NCI-H1105 treated with DMSO at 0.1 percent for 48 hours (cell line): ENCODE results near the gene LARGE2.
"Not testable (repeated sequence)": the region's sequence is repeated elsewhere in the genome, so short reads cannot be mapped to it uniquely, and the experiment has no call there.

ENCODE experiments used
- DNase-seq: peaks from one replicate; lab custom pipeline; 2025; lab: John Stamatoyannopoulos, UW

LARGE2 gene

DNA sequence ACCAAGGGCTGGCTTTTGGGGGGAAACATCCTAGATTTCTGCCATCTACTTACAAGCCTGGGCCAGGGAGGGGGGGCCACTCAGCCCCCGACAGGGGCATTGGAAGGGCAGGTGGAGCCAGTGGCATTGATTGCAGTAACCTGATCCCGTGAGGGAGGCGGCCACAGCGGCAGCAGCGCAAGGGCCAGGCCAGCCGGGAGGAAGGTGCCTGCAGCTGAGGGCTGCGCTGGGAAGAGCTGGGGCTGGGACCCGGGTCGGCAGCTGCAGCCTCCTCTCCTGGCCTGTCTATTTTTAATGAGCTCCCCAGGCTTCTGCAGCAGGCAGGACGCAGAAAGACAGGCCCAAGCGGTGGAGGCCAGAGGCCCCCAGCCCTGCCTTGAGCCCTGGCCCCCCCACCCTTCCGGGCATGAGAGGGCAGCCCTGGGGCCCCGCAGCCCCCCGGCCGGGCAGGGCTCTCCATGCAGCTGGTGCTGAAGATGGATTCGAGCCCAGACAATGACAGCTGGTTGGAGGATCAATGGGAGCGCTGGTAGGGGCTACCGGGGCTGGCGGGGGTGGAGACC is 26.0 kb upstream of the LARGE2 start:
- peak; percentile 90 for DNase-seq

DNA sequence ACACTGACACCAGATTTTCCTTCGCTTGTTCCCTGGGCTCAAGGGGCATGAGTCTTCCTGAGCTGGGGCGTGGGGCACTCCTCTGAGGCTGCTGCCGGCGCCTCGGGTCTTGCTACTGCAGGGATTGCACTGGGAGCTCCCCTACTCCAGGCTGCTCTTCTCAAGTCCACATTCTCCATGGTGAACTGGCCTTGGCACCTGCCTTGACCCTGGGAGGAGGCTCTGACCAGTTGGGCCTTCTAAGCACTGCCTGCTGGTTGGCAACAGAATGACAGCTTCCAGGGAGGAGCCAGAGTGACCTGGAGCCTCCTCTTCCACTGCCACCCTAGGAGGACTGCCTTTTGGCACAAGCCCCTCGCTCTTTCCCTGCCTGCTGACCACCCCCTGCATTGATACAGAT is 24.9 kb upstream of the LARGE2 start:
- no peak for DNase-seq

DNA sequence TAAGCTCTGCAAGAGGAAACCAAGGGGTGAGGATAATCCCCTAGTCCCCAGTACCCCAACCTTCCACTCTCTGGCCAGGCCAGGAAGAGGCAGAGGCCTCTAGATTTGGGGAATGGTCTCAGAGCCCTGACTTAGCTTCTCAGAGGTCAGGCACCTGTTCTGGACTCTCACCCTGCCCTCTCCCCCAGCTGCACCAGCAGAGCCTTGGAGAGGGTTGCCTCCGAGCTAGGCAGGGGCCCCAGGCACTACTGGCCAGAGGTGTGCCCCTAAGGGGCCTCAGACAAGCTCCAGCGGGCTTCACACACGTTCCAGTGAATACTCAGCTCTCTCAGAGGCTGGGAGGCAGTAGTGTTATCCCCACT is 23.4 kb upstream of the LARGE2 start:
- DNase-seq = no peak

DNA sequence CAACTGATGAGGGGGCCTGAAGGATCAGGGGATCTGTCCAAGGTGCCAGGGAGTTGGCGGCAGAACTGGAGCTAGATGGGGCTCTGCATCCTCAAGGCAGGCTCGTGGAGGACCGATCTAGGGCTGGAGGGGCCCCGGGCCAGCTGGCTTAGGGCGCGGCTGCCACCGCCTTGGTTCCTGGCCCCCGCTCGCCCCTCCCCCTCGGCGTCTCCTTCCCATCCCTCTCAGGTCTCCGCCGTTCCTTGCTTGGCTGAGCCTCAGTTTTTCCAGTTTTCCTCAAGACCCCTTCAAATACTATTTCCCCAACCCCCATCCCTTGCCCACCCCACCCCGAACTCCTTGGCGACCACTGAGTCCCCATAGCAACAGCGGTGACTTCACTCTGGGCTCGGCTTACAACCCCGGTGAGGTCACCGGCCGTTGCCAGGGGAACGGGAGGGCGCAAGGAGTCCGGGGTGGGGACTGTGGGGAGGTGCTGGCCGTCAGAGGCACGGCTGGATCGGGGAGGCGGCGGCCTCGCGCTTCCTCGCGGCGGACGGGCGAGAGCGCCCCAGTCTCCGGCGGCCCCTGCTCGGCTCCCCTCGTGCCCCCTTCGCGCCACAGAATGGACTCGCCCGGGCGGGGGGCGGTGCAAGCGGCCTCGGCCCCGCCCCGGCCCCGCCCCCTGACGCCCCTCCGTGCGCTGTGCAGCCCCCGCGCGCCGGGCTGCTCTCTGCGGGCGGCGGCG is 22.8 kb upstream of the LARGE2 start:
- DNase-seq = peak; percentile 94

DNA sequence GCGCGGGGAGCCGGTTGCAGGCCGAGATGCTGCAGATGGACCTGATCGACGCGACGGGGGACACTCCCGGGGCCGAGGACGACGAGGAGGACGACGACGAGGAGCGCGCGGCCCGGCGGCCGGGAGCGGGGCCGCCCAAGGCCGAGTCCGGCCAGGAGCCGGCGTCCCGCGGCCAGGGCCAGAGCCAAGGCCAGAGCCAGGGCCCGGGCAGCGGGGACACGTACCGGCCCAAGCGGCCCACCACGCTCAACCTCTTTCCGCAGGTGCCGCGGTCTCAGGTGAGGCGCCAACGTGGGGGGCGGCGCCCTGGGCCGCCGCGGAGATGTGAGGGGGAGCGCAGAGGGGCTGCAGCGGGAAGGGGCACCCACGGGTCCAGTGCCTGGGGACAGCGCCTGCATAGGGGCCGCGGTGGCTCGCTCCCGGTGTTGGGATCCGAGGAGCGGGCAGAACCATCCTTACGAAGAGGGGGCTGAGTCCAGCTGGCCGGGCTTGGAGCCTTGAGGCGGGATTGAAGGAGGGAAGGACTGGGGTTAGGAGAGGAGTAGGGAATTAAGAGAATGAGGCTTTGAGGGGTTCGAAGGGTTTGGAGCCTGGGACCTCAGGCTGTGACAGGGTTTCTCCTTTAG is 22.2 kb upstream of the LARGE2 start:
- peak; percentile 4 for DNase-seq

DNA sequence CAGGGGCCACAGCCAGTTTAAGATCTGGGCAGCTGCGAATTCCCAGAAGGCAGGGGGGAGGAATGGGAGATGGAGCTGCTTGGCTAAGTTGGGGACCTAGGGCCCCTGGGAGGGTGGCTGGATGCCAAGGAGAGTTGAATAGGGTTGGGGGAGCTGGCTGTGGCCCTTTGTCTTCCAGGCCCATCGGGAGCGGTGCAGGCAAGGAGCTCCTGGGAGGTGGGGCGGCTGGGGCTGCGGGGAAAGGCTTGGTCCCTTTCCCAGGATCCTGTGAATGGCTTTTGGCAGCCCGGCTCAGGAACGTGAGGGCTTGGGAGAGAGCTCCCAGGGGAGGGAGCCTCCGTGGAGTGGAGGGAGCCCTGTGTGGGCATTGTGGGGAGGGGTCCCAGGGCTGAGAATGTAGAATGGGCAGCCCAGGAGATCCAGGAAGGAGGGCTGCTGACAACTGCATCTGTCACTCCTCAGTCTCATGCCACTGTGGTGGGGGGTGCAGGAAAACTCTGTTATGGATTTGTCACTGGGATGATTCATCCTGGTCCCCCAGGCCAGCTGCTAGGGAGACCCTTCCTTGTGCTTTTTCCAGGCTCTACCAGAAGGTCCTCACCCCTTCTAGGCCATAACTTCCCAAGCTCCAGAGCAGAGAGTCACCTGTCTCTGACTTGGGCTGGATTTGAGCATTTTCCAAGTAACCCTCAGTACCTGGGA is 21.4 kb upstream of the LARGE2 start:
- DNase-seq = peak; percentile 58

DNA sequence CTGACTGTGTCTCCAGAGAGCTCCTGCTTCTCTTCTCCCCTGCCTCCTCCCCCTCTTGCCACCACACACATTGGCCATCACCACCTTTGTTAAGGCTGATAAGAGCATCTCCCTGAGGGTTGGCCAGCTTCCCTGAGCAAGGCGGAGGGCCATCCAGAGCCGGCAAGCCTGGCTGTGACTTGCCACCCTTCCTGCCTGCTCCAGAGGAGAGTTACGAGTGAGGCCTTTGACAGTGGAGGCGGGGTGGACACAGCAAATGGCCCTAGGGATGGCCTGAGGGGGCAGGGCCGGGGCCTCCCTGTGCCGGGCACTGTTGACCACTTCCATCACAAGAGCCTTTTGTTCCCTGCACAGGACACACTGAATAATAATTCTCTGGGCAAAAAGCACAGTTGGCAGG is 20.8 kb upstream of the LARGE2 start:
- DNase-seq = no peak

DNA sequence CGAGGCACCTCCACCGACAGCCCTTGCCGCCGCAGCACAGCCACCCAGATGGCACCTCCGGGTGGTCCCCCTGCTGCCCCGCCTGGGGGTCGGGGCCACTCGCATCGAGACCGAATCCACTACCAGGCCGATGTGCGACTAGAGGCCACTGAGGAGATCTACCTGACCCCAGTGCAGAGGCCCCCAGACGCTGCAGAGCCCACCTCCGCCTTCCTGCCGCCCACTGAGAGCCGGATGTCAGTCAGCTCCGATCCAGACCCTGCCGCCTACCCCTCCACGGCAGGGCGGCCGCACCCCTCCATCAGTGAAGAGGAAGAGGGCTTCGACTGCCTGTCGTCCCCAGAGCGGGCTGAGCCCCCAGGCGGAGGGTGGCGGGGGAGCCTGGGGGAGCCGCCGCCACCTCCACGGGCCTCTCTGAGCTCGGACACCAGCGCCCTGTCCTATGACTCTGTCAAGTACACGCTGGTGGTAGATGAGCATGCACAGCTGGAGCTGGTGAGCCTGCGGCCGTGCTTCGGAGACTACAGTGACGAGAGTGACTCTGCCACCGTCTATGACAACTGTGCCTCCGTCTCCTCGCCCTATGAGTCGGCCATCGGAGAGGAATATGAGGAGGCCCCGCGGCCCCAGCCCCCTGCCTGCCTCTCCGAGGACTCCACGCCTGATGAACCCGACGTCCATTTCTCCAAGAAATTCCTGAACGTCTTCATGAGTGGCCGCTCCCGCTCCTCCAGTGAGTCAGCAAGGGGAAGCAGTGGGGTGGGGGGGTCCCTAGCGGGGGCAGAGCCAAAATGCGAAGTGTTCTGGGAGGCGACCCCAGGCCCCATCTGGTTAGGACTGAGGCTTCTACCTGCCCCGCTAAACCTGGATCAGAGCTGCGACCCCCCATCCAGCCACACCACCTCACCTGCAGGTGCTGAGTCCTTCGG is 19.7 kb upstream of the LARGE2 start:
- no peak for DNase-seq

DNA sequence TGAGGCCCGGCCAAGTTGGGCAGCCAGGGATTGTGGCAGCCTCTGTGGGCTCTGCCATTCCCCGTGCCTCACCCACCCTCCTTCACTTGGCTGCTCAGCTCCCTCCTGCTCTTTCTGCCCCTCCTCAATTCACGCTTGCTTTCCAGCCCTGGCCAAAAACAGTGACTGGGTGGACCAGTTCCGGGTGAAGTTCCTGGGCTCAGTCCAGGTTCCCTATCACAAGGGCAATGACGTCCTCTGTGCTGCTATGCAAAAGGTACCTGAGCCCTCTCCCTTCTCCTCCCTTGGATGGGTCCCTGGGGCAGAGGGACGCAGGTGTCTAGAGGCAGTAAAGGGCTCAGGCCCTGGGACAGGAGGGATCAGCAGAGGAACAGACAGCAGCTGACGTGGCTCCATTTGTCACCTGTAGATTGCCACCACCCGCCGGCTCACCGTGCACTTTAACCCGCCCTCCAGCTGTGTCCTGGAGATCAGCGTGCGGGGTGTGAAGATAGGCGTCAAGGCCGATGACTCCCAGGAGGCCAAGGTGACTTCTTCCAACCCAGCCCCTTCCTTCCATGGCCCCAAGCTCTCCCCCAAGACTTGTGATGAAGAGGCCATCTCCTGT is 18.0 kb upstream of the LARGE2 start:
- DNase-seq = no peak

DNA sequence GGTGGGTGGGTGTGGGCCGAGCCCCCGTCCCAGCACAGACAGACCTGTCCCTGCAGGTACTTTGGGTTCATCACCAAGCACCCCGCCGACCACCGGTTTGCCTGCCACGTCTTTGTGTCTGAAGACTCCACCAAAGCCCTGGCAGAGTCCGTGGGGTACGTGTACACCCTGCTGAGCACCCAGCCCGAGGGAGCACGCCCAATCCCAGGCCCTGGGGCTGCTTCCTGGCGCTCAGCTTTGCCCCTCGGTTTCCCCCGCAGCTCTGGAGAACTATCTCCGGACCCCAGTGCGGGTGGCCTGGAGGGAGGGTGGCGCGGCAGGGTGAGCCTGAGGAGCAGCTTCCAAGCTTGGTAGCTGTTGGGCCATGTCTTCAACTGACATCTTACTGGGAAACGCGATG is 17.4 kb upstream of the LARGE2 start:
- DNase-seq = no peak

DNA sequence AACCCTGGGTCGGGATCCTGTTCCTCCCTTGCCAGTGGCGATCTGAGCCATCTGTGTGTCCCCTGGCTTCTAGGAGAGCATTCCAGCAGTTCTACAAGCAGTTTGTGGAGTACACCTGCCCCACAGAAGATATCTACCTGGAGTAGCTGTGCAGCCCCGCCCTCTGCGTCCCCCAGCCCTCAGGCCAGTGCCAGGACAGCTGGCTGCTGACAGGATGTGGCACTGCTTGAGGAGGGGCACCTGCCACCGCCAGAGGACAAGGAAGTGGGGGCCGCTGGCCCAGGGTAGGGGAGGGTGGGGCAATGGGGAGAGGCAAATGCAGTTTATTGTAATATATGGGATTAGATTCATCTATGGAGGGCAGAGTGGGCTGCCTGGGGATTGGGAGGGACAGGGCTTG is 16.9 kb upstream of the LARGE2 start:
- DNase-seq = not testable (repeated sequence)

DNA sequence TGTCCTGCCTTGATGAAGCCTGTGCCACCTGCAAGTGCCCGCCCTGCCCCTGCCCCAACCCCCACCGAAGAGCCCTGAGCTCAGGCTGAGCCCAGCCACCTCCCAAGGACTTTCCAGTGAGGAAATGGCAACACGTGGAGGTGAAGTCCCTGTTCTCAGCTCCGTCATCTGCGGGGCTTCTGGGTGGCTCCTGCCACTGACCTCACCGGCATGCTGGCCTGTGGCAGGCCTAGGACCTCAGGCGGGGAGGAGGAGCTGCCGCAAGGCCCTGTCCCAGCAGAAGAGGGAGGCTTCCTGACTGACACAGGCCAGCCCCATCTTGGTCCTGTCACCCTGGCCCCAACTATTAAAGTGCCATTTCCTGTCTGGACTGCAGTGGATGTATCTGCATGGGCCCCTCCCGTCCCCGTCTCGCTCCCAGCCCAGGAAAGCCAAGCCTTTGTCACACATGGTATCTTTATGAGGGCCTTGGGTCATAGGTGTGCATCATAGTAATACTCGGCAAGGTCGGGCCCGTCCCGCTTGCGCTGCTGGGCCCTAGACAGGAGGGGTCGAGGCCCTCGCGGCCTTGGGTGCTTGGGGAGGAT is 16.3 kb upstream of the LARGE2 start:
- no peak for DNase-seq

DNA sequence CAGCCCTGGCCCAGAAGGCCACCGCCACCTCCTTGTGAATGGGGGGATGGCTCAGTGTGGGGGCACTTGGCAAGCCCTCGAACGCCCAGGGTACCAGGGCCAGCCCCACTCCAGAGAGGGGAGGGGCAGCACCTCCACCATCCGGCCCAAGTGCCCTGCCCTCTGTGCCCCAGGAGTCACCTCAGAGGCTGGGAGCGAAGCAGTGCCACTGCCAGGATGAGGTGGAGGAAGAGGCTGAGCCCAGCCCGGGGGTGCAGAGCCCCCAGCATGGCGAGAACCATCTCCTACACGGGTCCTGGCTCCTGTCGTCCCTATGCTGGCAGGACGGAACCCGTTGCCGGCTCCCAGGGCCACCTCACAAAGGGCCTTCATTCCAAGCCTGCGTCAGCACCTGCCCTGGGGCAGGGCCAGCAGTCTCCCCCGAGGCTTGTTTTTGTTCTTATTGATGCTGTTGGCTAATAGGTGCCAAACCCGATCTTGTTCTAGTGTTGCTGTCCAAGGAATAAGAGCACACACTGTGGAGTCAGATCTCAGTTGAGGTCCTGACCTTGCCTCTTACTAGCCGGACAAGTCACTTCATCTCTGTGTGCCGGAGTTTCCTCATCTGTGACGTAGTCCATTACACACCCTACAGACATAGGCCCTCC is 15.4 kb upstream of the LARGE2 start, which contains the start of gene FREY1:
Gene FREY1, minus strand, starts transcription at position 307 of the 647 bp plus-strand sequence. Its CDS starts 26 bp downstream, at position 281.
- no peak for DNase-seq

DNA sequence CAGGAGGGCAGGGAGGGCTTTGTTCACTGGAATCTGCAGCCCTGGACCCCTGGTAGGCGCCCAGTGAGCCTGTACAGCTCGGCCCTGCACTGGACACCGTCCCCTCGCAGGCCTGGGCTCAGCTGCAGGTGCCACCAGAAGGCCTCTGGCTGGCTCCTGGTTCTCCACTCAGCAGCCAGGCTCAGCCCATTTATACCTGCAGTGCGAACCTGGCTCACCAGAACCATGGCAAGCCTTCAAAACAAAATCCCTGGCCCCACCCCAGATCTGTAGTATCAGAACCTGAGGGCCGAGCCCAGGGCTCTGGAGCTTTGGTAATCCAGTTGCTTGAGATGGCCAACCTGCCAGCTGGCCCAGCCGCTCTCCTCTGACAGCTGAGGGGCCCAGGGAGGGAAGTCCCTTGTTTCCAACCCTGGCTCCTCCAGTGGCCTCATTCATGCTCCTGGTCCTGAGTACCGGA is 14.5 kb upstream of the LARGE2 start:
- no peak for DNase-seq

DNA sequence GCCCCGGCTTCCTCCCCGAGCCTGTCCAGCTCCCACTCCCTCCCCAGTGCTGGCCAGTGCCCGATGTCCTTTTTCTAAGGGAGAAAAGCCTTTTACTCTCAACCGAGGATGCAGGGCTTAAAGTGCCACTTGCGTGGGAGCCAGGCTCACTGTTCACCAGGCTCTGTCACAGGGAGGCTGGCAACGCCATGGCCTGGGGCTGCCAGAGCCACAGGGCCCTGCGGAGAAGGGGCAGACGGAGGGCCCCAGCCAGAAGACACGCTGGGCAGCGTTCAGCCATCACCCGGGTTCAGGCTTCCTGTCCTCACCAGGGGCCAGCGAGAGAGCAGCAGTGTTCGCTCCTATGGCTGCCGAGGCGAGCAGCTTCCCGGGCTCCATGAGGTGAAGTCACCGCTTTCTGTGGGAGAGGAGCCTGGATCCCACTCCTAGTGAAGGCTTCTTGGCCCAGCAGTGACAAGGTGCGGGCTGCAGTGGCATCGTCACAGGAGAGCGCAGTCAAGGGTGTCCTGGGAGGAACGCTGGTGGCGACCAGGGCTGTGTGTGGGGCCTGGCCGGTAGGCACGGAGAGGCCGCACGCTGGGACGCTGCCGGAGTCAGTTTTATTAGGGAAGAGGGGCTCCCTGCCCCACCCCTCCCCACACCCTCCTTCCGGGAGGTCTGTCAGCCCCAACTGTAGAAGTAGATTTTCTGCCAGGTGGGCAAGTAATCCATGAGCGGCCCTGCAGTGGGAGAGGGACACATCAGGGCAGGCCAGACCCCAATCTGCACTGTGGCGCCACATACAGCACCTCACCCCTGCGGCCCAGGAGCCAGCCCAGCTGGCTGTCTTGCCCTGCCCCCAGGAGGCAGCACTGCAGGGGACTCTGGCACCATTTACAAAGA is 12.6 kb upstream of the LARGE2 start:
- no peak for DNase-seq

DNA sequence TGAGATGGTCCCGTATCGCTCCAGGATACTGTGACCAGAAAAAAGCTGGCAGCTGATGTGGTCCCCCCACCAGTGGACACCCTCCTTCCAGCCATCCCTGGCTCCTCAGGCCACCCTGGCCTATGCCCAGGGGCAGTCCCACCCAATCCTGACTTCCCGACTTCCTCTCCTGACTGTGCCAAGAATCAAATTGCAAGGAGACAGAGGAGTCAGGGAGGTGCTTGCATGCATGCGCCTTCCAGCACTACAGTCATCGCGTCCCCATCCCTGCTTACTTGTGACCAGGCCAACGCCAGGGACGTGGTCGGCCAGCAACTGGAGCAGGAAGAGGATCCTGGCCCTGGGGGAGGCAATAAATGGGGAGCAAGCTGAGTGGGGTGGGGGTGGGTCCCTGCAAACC is 11.8 kb upstream of the LARGE2 start:
- no peak for DNase-seq

DNA sequence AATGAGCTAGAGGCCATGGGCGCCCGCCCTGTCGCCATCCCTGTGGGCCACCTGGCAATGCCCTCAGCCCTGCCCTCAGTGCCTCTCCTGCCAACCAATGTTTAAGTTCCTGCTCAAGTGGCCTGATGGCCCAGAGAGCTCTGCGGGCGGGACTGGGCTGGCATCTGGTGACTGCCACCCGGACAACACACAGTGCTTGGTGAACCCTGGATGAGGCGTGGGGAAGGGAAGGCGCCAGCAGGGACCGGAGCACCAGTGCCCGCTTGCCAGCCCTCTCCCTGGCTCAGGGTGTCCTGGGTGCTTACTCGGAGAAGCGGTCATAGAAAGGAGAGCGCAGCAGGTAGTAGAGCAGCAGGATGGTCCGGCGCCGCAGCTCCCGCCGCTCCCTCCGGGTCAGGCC is 8.9 kb upstream of the LARGE2 start:
- no peak for DNase-seq

DNA sequence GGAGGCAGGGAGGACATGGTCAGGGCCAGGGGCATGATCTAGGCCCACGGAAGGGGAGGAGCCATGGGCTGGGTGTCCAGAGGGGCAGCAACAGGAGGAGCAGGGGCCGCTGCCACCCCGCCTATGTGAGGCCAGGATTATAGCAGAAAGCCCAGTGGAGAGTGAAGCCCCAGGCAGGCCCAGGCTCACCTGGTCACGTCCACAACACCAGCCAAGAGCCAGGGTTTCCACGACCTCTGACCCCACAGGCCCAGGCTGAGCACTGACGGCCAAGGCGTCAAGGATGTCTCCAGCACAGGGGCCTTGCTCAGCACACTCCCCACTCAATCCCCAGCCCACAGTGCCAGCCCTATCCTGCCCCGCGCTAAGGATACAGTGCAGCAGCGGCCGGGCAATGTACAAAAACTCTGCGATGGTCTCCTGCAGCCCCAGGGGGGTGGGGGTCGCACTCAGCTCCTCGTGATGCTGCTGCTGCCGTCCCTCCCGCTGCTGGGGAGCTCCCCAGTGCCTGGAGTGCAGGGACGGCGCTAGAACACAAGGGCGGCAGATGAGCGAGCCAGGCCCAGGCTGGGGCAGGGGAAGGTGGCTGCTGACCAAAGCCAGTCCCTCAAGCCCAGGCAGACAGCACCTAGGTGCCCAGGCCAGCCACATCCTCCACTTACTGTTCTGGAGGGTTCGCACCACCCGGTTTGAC is 8.4 kb upstream of the LARGE2 start:
- DNase-seq = no peak

DNA sequence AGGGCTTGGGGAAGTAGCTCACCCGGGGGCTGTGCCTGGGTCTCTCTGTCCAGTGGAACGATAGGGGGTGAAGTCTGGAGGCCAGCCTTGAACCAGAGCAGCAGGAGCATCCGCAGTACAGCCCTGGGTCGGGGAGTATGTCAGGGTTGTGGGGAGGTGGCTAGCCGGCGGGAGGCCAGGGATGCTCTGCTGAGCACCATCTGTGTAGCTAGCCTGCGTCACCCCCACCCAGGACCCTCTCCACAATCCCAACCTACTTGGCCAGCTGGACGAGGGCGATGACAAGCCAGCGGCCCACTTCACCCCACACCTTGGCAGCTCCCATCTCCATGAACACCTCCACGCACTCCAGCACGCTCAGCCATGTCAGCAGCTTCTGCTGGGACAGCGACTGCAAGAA is 7.0 kb upstream of the LARGE2 start:
- no peak for DNase-seq
